Sigmoid colon (tissue), 7 donors: Measurements from ENCODE around the gene CYP2J2. TPM values are rescaled to one million over a fixed set of nuclear protein-coding genes. Genes with fewer than 3 reads are reported as not detected.

Experiments used
- DNase-seq: peaks from one replicate; pipeline ENCODE4 v3.0.0-alpha.2; 2019
- H3K27ac ChIP-seq, 4 donors: fragments of 200-600 bp; sonication (generic); one replicate each; pipeline ENCODE4 v1.5.1; 2016 to 2019; ENCODE audit warnings: mild to moderate bottlenecking in 1 of 4
- H3K27me3 ChIP-seq, 3 donors: fragments of 200-600 bp; sonication (generic); one replicate each; pipeline ENCODE4 v1.5.1; 2019; ENCODE audit warnings: mild to moderate bottlenecking in 1 of 3
- H3K36me3 ChIP-seq, 4 donors: fragments of 200-600 bp; sonication (generic); one replicate each; pipeline ENCODE4 v1.5.1; 2016 to 2019
- H3K4me1 ChIP-seq, 4 donors: fragments of 200-600 bp; sonication (generic); one replicate each; pipeline ENCODE4 v1.5.1; 2017 to 2019
- H3K4me3 ChIP-seq, 4 donors: fragments of 200-600 bp; sonication (generic); one replicate each; pipeline ENCODE4 v1.5.1; 2017 to 2019; ENCODE audit warnings: mild to moderate bottlenecking in 2 of 4, moderate library complexity in 1 of 4
- H3K9me3 ChIP-seq, 4 donors: fragments of 200-600 bp in 3 of 4; sonication (generic) in 3 of 4; one replicate each; pipeline versions ENCODE4 v1.5.1 to v1.6.1; 2013 to 2019
- CTCF ChIP-seq, 4 experiments: fragments of 450-650 bp in 3 of 4; fragments of 200-600 bp in 1 of 4; IDR thresholded peaks; one replicate each; pipeline ENCODE4 v1.5.1; 2016 to 2019; ENCODE audit warnings: antibody characterized with exemption in 4 of 4, mild to moderate bottlenecking in 3 of 4, moderate library complexity in 2 of 4
- EP300 ChIP-seq, 4 donors: sonication (generic); formaldehyde crosslinking; IDR thresholded peaks; one replicate each; pipeline ENCODE4 v1.6.1; 2017; ENCODE audit warnings: antibody characterized with exemption in 4 of 4
- POLR2A ChIP-seq, 2 donors: fragments of 450-650 bp; IDR thresholded peaks; one replicate each; pipeline ENCODE4 v1.6.1; 2016; ENCODE audit warnings: antibody characterized with exemption in 2 of 2, mild to moderate bottlenecking in 2 of 2, moderate library complexity in 2 of 2
- POLR2AphosphoS5 ChIP-seq, 4 donors: sonication (generic); formaldehyde crosslinking; IDR thresholded peaks; one replicate each; pipeline ENCODE4 v1.6.1; 2017; ENCODE audit warnings: antibody characterized with exemption in 4 of 4
- WGBS, 2 donors: extraction: QIAGEN DNeasy Blood & Tissue Kit; methylation state at CpG; one replicate each; pipeline ENCODE4 v1.1.7; 2013; 5-methylcytosine and 5-hydroxymethylcytosine counted together
- intact Hi-C: fragments of 100-400 bp; cut with DNase I; formaldehyde crosslinking; loops from one replicate; pipeline ENCODE4 v1.15.1; 2023
- polyA plus RNA-seq, 3 donors: library from polyadenylated mRNA; stranded (reverse); fragments of 200-250 nt; gene quantifications; one replicate each; pipeline ENCODE4 v1.2.3, GENCODE V29; 2013
- total RNA-seq, 4 donors: library from RNA; depleted of rRNA; stranded (reverse); fragments of >200 nt; gene quantifications; one replicate each; pipeline ENCODE4 v1.1.0, GENCODE V29; 2016
- donor health status: healthy with polysubstance abuse.
- donor health status: Bipolar disorder and iron deficiency.
- donor health status: healthy.

Gene CYP2J2
- total and polyA plus RNA-seq, 7 donors, result 0.54 to 26.9 (median 2.7) TPM; not detected in 1

- Histone ChIP-seq H3K4me1 (peaks cover 0 to 13% (median 6%) of the 10 kb centered on the region in 4 donors), H3K27ac (no peak overlapping the region), H3K4me3 (no peak overlapping the region), H3K27me3 (no peaks in the 10 kb centered on the region), H3K36me3 (no peaks in the 10 kb centered on the region), H3K9me3 (no peaks in the 10 kb centered on the region)
- WGBS, 2 donors, result 25 to 71% methylated on average over 3 of the region's 3 CpGs
- intact Hi-C loops, result no loop called here
- TF ChIP-seq CTCF (IDR thresholded peaks at IDR 0.05) (no peak), POLR2AphosphoS5 (IDR thresholded peaks at IDR 0.05) (no peak), EP300 (IDR thresholded peaks at IDR 0.05) (no peak), POLR2A (IDR thresholded peaks at IDR 0.05) (no peak)
- DNase-seq, result no peak
Observed at GRCh38 chr1:59967780-59968179, 41.2 kb upstream of the CYP2J2 start.

GRCh38 chr1:59967141-59967697 is 40.6 kb upstream of the CYP2J2 start:
- Histone ChIP-seq H3K4me3 (no peak overlapping the region), H3K9me3 (no peaks in the 10 kb centered on the region), H3K27ac (peak overlapping the region in 1 of 4 donors; percentile 30), H3K36me3 (no peaks in the 10 kb centered on the region), H3K4me1 (peaks cover 0 to 13% (median 6%) of the 10 kb centered on the region in 4 donors), H3K27me3 (no peaks in the 10 kb centered on the region)
- TF ChIP-seq POLR2A (IDR thresholded peaks at IDR 0.05) (no peak), EP300 (IDR thresholded peaks at IDR 0.05) (no peak), POLR2AphosphoS5 (IDR thresholded peaks at IDR 0.05) (no peak), CTCF (IDR thresholded peaks at IDR 0.05) (no peak)
- no peak for DNase-seq
- WGBS, 2 donors, result 7 to 30% methylated on average over 6 of the region's 6 CpGs
- intact Hi-C loops, result no loop called here

DNA sequence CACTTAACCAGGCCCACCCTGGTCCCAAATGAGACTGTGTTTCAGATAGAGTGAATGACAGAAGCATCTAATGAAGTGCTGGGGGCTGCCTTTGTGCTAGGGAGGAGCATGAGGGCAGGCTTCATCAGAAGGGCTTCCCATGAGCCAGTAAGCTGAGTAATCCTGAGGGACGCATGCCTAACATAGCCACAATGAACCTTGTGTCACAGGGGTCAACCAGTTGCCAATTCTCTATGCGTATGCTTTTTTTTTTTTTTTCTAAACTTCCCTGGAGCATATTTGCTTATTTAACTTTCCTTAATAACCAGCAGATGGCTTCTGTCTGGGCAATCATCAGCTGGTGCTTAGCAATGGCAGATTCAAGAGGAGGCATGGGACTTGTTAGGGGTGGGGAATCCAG is 25.5 kb upstream of the CYP2J2 start:
- Histone ChIP-seq H3K27me3 (no peaks in the 10 kb centered on the region), H3K4me1 (peaks cover 0 to 5% (median 0%) of the 10 kb centered on the region in 4 donors), H3K36me3 (no peaks in the 10 kb centered on the region), H3K27ac (no peak overlapping the region), H3K9me3 (no peaks in the 10 kb centered on the region), H3K4me3 (no peak overlapping the region)
- intact Hi-C loops, result no loop called here
- no peak for DNase-seq
- no peak for TF ChIP-seq CTCF (IDR thresholded peaks at IDR 0.05)
- TF ChIP-seq EP300 (IDR thresholded peaks at IDR 0.05), result no peak
- no peak for TF ChIP-seq POLR2AphosphoS5 (IDR thresholded peaks at IDR 0.05)
- TF ChIP-seq POLR2A (IDR thresholded peaks at IDR 0.05), result no peak
- 88 to 93% methylated on average over 2 of the region's 2 CpGs for whole genome bisulfite sequencing, 2 donors

DNA sequence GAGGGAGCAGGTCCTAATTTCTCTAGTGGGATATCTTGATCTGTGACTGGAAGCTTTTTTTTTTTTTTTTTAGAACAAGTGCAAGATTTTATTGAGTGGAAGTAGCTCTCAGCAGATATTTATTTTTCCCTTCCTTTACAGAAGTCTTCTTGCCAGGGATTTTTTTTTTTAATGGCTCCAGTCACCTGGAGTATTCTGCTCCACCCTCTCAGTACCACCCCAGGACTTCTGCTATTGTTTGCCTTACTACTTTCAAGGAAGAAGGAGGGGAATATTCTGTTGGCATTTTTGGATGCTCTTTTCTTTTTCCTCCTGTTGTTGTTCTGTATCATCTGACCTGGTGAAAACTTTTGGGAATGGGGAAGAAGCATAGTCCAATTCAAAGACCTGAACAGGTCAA is 23.1 kb upstream of the CYP2J2 start:
- no peaks in the 10 kb centered on the region for H3K27me3 ChIP-seq
- no peak for DNase-seq
- no peaks in the 10 kb centered on the region for H3K36me3 ChIP-seq
- peaks cover 0 to 6% (median 0%) of the 10 kb centered on the region in 4 donors for H3K4me1 ChIP-seq
- H3K4me3 ChIP-seq, result no peak overlapping the region
- TF ChIP-seq POLR2AphosphoS5 (IDR thresholded peaks at IDR 0.05) (no peak), EP300 (IDR thresholded peaks at IDR 0.05) (no peak), POLR2A (IDR thresholded peaks at IDR 0.05) (no peak), CTCF (IDR thresholded peaks at IDR 0.05) (no peak)
- H3K27ac ChIP-seq, result no peak overlapping the region
- intact Hi-C loops, result loop anchor here (5.0 to 10.0 kb wide), 2 partner anchors 67 to 1205 kb away; no protein-coding TSS in a partner anchor
- H3K9me3 ChIP-seq, result no peaks in the 10 kb centered on the region

- TF ChIP-seq POLR2A (IDR thresholded peaks at IDR 0.05), result no peak
- TF ChIP-seq CTCF (IDR thresholded peaks at IDR 0.05), result no peak
- TF ChIP-seq EP300 (IDR thresholded peaks at IDR 0.05), result no peak
- no peak for TF ChIP-seq POLR2AphosphoS5 (IDR thresholded peaks at IDR 0.05)
- Histone ChIP-seq H3K36me3 (no peaks in the 10 kb centered on the region), H3K4me3 (no peak overlapping the region), H3K9me3 (no peaks in the 10 kb centered on the region), H3K27ac (no peak overlapping the region), H3K4me1 (peaks cover 0 to 6% (median 0%) of the 10 kb centered on the region in 4 donors), H3K27me3 (no peaks in the 10 kb centered on the region)
- 59 to 77% methylated on average over 1 of the region's 1 CpG for WGBS, 2 donors
- intact Hi-C loops, result loop anchor here (5.0 to 10.0 kb wide), 2 partner anchors 67 to 1204 kb away; no protein-coding TSS in a partner anchor
- DNase-seq, result no peak
Observed at GRCh38 chr1:59948990-59949389, 22.4 kb upstream of the CYP2J2 start.
